CD4-positive, alpha-beta T cell treated with Interleukin-2 at 100 ng/mL for 4 hours (primary cell): ENCODE measurements around the gene CASQ1.

Source experiments
- DNase-seq: peaks from one replicate; pipeline ENCODE4 v3.0.0-alpha.2; 2020; ENCODE audit warnings: low spot score

CASQ1 gene

GRCh38 chr1:160168609-160169369 is 21.6 kb upstream of the CASQ1 start:
- DNase-seq, result no peak

- no peak for DNase-seq
These were observed 20.6 kb upstream of the CASQ1 start for GRCh38 chr1:160169553-160170399.

GRCh38 chr1:160171354-160171753 is 19.0 kb upstream of the CASQ1 start:
- DNase-seq, result no peak

- no peak for DNase-seq
These were observed 18.4 kb upstream of the CASQ1 start for GRCh38 chr1:160171980-160172379.

DNA sequence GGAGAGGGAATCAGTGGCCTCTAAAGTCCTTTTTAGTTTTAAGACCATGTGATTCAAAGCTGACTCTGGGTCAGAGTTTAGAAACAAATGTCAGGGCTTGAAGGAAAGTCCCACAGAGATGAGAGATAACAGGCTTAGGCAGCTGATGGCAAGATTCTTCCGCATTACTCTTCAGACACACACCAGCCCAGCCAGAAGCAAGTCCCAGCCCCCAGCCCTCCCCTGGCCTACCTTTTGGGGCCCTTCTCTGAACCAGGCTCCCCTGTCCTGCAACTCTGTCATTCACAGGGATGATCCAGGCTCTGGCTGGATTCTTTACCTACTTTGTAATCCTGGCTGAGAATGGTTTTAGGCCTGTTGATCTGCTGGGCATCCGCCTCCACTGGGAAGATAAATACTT is 13.1 kb upstream of the CASQ1 start:
- DNase-seq, result no peak

DNA sequence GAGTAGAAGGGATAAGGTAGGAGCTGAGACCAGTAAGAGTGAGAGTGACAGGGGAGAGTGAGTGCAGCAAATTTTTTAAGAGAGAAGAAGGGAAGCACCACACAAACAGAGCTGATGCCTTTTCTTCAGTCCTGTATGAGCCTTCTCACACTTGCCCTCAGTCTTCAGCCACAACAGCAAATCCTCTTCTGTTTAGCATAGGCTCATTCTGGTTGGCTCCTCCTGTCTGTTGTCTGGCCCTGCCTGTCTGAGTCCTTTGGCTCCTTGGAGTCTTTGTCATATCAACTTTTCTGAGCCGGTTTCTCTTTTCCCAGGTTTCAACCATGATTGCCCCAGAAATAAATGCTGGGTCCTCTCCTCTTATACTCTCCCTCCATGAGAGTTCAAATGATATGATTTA is 12.7 kb upstream of the CASQ1 start:
- no peak for DNase-seq

- no peak for DNase-seq
These were observed 11.6 kb upstream of the CASQ1 start for GRCh38 chr1:160178731-160179130.

DNA sequence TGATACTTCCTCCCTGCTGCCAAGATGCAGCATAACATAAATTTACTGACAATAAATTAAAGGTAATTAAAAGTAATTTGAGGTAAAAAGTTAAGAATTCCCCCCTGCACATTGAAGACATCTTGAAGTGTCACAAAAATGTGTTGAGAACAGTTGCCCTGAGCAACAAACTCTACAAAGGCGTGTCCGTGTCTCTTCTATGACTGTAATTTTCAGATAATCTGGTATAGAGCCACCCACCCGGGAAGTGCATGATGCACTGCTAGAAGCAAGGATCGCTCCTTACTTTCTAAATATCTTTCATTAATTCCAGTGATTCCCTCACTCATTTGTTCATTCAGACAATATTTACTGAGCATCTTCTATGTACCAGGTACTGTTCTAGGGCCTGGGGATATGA is 11.0 kb upstream of the CASQ1 start:
- no peak for DNase-seq

- no peak for DNase-seq
These were observed 4.1 kb upstream of the CASQ1 start for GRCh38 chr1:160186246-160186645.

DNA sequence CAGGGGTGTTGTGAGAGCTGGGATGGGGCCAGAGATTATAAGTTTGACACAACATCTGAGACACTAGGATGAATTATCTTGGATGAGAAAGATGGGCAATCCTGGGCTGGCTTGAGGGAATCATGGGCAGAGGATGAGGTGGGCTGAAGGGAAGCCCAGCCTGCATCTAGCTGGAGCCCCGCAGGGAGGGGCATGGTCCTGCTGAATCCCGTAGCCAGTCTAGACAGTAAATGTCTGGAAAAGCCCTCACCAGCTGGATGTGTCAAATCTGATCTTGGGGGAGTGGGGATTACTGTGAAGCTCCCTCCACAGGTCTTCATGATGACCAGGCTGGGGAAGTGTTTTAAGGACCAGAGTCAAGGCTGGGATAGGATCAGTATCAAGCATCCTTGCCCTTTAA is 3.6 kb upstream of the CASQ1 start:
- no peak for DNase-seq

DNA sequence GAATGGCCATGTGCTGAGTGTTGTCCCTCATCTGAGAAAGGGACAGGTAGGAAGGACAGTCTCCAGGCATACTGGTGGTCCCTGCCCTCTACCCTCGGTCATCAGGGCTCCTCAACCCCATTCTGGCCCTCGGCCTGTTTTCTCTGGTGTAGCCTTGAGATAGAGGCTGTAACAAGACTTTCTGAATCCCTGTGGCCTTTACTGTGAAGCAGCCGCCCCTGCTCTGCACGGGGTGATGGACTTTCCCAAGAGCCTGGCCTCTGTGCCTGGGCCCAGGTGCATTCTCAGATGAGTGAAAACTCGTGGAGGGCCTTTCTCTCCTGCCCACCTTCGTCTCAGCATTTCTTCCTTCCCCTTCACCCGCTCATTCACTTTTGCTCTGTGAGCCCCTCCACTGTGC is 3.0 kb upstream of the CASQ1 start:
- no peak for DNase-seq

DNA sequence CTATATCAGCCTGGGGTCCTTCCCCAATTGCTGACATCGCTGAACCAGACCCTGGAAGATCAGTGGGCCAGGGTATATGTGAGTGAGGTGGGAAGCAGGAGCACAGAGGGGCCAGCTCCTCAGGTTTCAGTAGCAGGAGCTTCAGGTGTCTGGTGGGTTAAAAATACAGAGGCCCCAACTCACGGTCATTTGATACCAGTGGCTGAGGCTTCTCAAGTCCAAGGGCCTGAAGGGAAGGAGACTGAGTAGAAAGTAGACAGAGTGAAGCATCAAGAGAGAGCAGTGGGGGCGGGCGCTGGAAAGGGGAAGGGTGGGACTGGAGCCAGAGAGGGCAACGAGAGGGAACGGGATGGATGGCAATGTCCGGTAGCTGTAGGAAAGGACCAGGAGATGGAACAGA is 2.0 kb upstream of the CASQ1 start:
- no peak for DNase-seq

DNA sequence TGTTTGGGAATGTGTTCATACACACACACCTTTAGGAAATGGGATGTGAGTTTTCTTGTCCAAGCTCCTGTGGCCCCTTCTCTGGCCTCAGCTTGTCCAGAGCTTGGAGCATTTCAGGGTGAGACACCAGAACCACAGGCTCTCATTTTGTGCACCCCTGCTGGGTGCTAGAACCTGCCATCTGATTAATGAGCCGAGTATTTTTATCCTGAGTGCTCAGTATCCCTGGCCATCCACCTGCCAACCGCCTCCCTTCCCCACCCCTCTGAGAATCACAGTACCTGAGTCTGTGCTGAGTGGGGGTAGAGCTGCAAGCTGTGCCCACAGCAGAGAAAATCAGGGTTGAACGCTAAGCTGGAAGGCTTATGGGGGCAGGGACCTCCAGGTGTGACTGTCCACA is 1.4 kb downstream of the CASQ1 start:
- DNase-seq, result no peak

GRCh38 chr1:160192234-160192633 is 1.9 kb downstream of the CASQ1 start:
- no peak for DNase-seq

DNA sequence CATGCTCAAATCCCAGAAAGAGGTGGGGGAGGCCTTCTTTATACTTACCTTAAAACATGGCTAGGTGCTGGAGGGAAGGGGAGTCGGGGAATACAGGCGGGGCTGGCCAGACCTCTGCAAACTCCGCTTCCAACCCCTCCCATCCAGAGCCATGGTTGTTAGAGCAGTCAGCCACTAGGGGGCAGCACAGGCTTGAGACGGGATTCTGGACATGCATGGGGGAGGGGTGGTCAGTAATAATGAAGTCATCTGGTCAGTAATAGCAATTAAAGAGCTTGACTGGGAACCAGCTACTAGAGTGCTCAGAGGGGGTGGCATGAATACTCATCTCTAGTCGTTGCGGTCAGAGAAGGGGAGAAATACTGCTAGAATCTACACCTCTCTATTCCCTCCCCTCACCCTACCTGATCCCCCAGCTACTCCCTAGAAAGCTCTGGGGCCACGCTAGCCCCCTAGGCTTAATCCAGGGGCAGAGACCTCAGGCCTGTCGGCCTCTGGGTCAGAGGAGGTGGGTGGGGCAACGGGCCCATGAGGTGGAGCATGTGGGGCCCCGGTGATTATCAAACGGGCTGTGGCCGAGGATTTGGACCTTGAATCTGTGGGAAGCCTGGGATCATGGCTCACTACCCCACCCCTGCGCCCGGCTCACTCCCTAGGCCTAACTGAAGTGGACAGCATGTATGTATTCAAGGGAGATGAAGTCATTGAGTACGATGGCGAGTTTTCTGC is 2.9 kb downstream of the CASQ1 start:
- peak; percentile 79 for DNase-seq

- DNase-seq, result no peak
These were observed 3.7 kb downstream of the CASQ1 start for GRCh38 chr1:160193832-160194736.

- DNase-seq, result no peak
These were observed 4.3 kb downstream of the CASQ1 start for GRCh38 chr1:160194737-160195059.

- no peak for DNase-seq
These were observed 5.8 kb downstream of the CASQ1 start for GRCh38 chr1:160196143-160196542.

- DNase-seq, result no peak
These were observed 6.9 kb downstream of the CASQ1 start for GRCh38 chr1:160197231-160197630.

DNA sequence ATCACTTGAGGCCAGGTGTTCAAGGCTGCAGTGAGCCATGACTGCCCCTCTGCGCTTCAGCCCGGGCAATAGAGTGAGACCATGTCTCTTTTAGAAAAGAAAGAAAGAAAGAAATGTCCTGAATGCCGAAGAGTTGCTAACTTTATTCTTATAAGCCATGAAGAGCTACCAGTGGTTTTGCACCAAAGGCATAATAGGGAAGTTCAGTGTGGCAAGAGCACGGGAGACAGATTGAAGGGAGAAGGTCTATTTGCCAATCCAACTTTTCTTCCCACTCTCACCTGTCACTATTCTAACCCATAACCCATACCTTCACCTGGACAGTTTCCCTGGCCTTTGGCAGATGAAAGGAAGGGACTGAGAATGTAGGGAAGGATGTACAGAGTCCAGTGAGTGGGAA is 10.4 kb downstream of the CASQ1 start:
- DNase-seq, result no peak

DNA sequence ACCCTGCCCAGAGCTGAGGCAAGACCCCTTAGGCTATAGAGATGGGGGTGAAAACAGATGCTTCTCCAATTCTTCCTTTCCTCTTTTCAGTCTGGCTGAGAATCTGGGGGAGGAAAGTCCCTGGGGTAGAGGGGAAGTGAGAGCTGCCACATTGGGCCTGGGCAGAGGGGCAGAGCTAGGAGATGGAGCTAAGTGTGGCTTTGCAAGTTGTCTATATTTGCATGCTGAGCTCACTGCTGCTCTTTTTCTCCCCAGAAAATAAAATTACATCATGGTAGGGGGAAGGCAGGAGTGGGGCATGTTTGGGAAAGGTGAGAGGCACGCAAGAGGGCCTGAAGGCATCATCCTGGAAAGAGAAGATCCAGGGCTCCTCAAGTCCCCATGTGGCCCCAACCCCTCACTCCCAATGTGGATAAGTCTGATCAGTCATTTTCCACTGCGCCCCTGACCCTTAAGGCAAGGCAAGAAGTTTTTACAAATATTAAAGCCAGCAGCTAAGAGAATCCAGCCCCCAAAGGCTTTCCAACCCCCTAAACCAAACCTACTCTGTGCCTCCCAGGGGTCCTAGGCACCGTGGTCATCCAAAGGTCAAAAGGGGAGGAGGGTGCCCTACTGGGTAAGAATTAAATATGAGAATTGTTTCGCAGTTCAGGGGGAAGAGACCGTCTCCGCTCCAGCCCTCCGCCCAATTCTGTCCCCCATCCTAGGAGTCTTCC is 14.3 kb downstream of the CASQ1 start:
- DNase-seq, result peak; percentile 23
